Endothelial cell of umbilical vein (primary cell): ENCODE measurements around the gene ATP11C. TPM values are rescaled to one million over a fixed set of nuclear protein-coding genes. Genes with fewer than 3 reads are reported as not detected.
A peak's percentile ranks its signal among the peaks of the same experiment; 100 is the strongest.

Experiments used
- BruUV-seq: library from RNA; stranded (reverse); fragments of 400-500 nt; replicated peaks from 2 replicates; lab custom pipeline; 2021; lab: Mats Ljungman, UMichigan
- CTCF ChIA-PET: fragments of 300-600, 350-600 bp; sonication (Branson Sonifier 250); formaldehyde crosslinking; loops from one replicate; lab custom pipeline; 2021; ENCODE audit warnings: antibody characterized with exemption, inconsistent platforms; lab: Charles Lee
- POLR2A ChIA-PET: fragments of 300-600, 350-600 bp; sonication (Branson Sonifier 250); formaldehyde crosslinking; loops from one replicate; lab custom pipeline; 2021; ENCODE audit warnings: antibody characterized with exemption, inconsistent platforms; lab: Charles Lee
- DNase-seq: peaks from one replicate; pipeline ENCODE4 v3.0.0-alpha.2; 2011; ENCODE audit warnings: low read depth, low spot score
- FAIRE-seq: peaks from 2 replicates; lab custom pipeline; 2011; peaks lifted over from hg19 to GRCh38; lab: Jason Lieb, UNC
- H2AFZ ChIP-seq: 2 replicates; pipeline ENCODE4 v1.6.0; 2012; ENCODE audit warnings: low read depth, low read length, control low read depth, inconsistent platforms
- H3K27ac ChIP-seq: 2 replicates; pipeline ENCODE4 v1.5.1; 2011; ENCODE audit warnings: low read depth, mild to moderate bottlenecking, control low read depth, low read length, moderate library complexity; ENCODE audit not compliant: insufficient read depth
- H3K27me3 ChIP-seq, 2 experiments: 2 replicates each; pipeline versions ENCODE4 v1.6.0 to v1.6.1; 2011; ENCODE audit warnings: low read length in 2 of 2, mixed read lengths in 1 of 2; ENCODE audit not compliant: control insufficient read depth in 2 of 2, insufficient read depth in 2 of 2
- H3K36me3 ChIP-seq, 2 experiments: 2 replicates in 1 of 2; 3 replicates in 1 of 2; pipeline ENCODE4 v1.5.1; 2011; ENCODE audit warnings: low read length in 2 of 2, mild to moderate bottlenecking in 1 of 2, moderate library complexity in 1 of 2; ENCODE audit not compliant: control insufficient read depth in 2 of 2, insufficient read depth in 2 of 2; ENCODE audit errors: extremely low read depth in 1 of 2
- H3K4me1 ChIP-seq: 3 replicates; pipeline ENCODE4 v1.5.1; 2011; ENCODE audit warnings: mild to moderate bottlenecking, low read length; ENCODE audit not compliant: control insufficient read depth, insufficient read depth; ENCODE audit errors: extremely low read depth
- H3K4me2 ChIP-seq: 2 replicates; pipeline ENCODE4 v1.6.1; 2011; ENCODE audit warnings: low read length, control low read depth, mixed read lengths; ENCODE audit not compliant: insufficient read depth
- H3K4me3 ChIP-seq, 3 experiments: fragments of 200-600 bp in 1 of 3; sonication (generic), shearing (Covaris generic) in 1 of 3; replicated peaks in 1 of 3; 2 replicates each; pipeline ENCODE4 v1.5.1; 2011 to 2016; ENCODE audit warnings: control low read depth in 3 of 3, low read length in 3 of 3, mild to moderate bottlenecking in 2 of 3, inconsistent platforms in 1 of 3, low read depth in 1 of 3, moderate library complexity in 1 of 3; ENCODE audit not compliant: insufficient read depth in 1 of 3
- H3K79me2 ChIP-seq: 2 replicates; pipeline ENCODE4 v1.6.0; 2012; ENCODE audit warnings: low read length, inconsistent platforms; ENCODE audit not compliant: control insufficient read depth, insufficient read depth
- H3K9ac ChIP-seq: replicated peaks from 2 replicates; pipeline ENCODE3; 2011; ENCODE audit warnings: low read length, control low read depth; ENCODE audit not compliant: insufficient read depth; ENCODE audit errors: extremely low read depth
- H3K9me1 ChIP-seq: replicated peaks from 3 replicates; pipeline ENCODE4 v1.6.0; 2011; ENCODE audit warnings: mild to moderate bottlenecking, low read length; ENCODE audit not compliant: control insufficient read depth, insufficient read depth; ENCODE audit errors: extremely low read depth
- H3K9me3 ChIP-seq: replicated peaks from 2 replicates; pipeline ENCODE4 v1.5.1; 2012; ENCODE audit warnings: low read length, inconsistent platforms; ENCODE audit not compliant: control insufficient read depth, insufficient read depth
- H4K20me1 ChIP-seq: replicated peaks from 2 replicates; pipeline ENCODE3; 2011; ENCODE audit warnings: mild to moderate bottlenecking, low read length; ENCODE audit not compliant: control insufficient read depth, insufficient read depth; ENCODE audit errors: extremely low read depth
- CTCF ChIP-seq, 2 donors: IDR thresholded peaks; 1 replicate in 1 of 2; 2 replicates in 1 of 2; pipeline ENCODE4 v1.5.1; 2011; ENCODE audit warnings: low read length in 2 of 2, mild to moderate bottlenecking in 2 of 2, moderate library complexity in 2 of 2, control low read depth in 1 of 2, inconsistent platforms in 1 of 2, low read depth in 1 of 2; ENCODE audit not compliant: insufficient read depth in 1 of 2; ENCODE audit errors: extremely low read depth in 1 of 2
- EZH2 ChIP-seq: IDR thresholded peaks from 2 replicates; pipeline ENCODE4 v1.6.1; 2012; ENCODE audit warnings: borderline replicate concordance, low read depth, mild to moderate bottlenecking, moderate library complexity, low read length, inconsistent platforms; ENCODE audit not compliant: severe bottlenecking
- FOS ChIP-seq: IDR thresholded peaks from 2 replicates; pipeline ENCODE4 v1.6.1; 2011; ENCODE audit warnings: mild to moderate bottlenecking, low read length, moderate library complexity, borderline replicate concordance; ENCODE audit not compliant: insufficient read depth
- GATA2 ChIP-seq: IDR thresholded peaks from 2 replicates; pipeline ENCODE4 v1.7.0; 2011; ENCODE audit warnings: low read depth, mild to moderate bottlenecking, moderate library complexity, mixed read lengths, low read length; ENCODE audit not compliant: insufficient read length, insufficient read depth
- JUN ChIP-seq: IDR thresholded peaks from 2 replicates; pipeline ENCODE4 v1.6.1; 2011; ENCODE audit warnings: borderline replicate concordance, low read depth; ENCODE audit not compliant: insufficient read length, insufficient read depth
- MAX ChIP-seq: IDR thresholded peaks from 2 replicates; pipeline ENCODE4 v1.6.1; 2011; ENCODE audit not compliant: insufficient read depth, insufficient read length
- MYC ChIP-seq: IDR thresholded peaks from one replicate; pipeline ENCODE4 v1.6.1; 2011; ENCODE audit warnings: mild to moderate bottlenecking, low read depth, low read length
- POLR2A ChIP-seq: IDR thresholded peaks from 2 replicates; pipeline ENCODE4 v1.6.1; 2012; ENCODE audit warnings: low read depth, mild to moderate bottlenecking, control low read depth, low read length
- POLR2AphosphoS5 ChIP-seq: IDR thresholded peaks from 2 replicates; pipeline ENCODE4 v1.6.1; 2012; ENCODE audit warnings: low read depth, mild to moderate bottlenecking, control low read depth, low read length, moderate library complexity; ENCODE audit not compliant: insufficient read depth
- dilution Hi-C: fragments of 300-500 bp; cut with MboI; formaldehyde crosslinking; loops from one replicate; pipeline ENCODE4 v1.15.0; 2019; ENCODE audit warnings: low sequenced_read_pairs; ENCODE audit not compliant: extremely low pct_ligation_motif_present
- intact Hi-C: fragments of 100-400 bp; cut with micrococcal nuclease; formaldehyde crosslinking; loops from one replicate; pipeline ENCODE4 v1.10.0; 2022
- polyA plus RNA-seq, 4 experiments: library from polyadenylated mRNA; depleted of rRNA in 3 of 4; stranded (reverse) in 3 of 4; unstranded in 1 of 4; fragments of >200 nt; gene quantifications; 2 replicates each; pipeline versions ENCODE4 v1.2.1 to v1.2.3, GENCODE V29; 2011 to 2012; ENCODE audit warnings: missing spikeins in 1 of 4
- total RNA-seq: library from RNA; stranded (reverse); gene quantifications from 2 replicates; pipeline ENCODE4 v1.2.3, GENCODE V29; 2021

Gene ATP11C
- total and polyA plus RNA-seq, 2 donors (not counting 3 experiments of a cell fraction or from before 2014, with no cell fraction given): 9.1 to 31.8 TPM

- DNase-seq (no peak), FAIRE-seq (peak; percentile 89)
- H3K9ac ChIP-seq: no peak overlapping the region
- CTCF ChIA-PET: no interaction called here
- no TSS peak for BruUV-seq
- no peaks in the 10 kb centered on the region for H3K36me3 ChIP-seq
- H3K9me3 ChIP-seq: no peaks in the 10 kb centered on the region
- dilution Hi-C loops: no loop called here
- no peaks in the 10 kb centered on the region for H3K9me1 ChIP-seq
- peaks cover 36% of the 10 kb centered on the region for H3K79me2 ChIP-seq
- H2AFZ ChIP-seq: no peak overlapping the region
- no peaks in the 10 kb centered on the region for H4K20me1 ChIP-seq
- POLR2A ChIA-PET: no interaction called here
- H3K4me3 ChIP-seq: no peak overlapping the region
- peaks cover 52% of the 10 kb centered on the region for H3K4me1 ChIP-seq
- intact Hi-C loops: no loop called here
- H3K27ac ChIP-seq: no peak overlapping the region
- H3K27me3 ChIP-seq: no peaks in the 10 kb centered on the region
- H3K4me2 ChIP-seq: no peak overlapping the region
- TF ChIP-seq EZH2 (no peak), POLR2AphosphoS5 (no peak), MAX (no peak), FOS (no peak)
These were observed 55.0 kb downstream of the ATP11C start for GRCh38 chrX:139877710-139878414.

- Histone ChIP-seq H3K36me3 (no peaks in the 10 kb centered on the region), H3K9me1 (no peaks in the 10 kb centered on the region), H3K4me1 (peaks cover 34% of the 10 kb centered on the region), H3K4me3 (no peak overlapping the region), H3K9ac (peak overlapping the region; percentile 16), H3K4me2 (peak overlapping the region; percentile 31), H3K9me3 (no peaks in the 10 kb centered on the region), H3K27ac (peak overlapping the region; percentile 51), H3K79me2 (peaks cover 34% of the 10 kb centered on the region), H4K20me1 (no peaks in the 10 kb centered on the region), H2AFZ (no peak overlapping the region), H3K27me3 (no peaks in the 10 kb centered on the region)
- FAIRE-seq (peak; percentile 85), DNase-seq (peak; percentile 74)
- ChIA-PET CTCF (interaction anchor here (1.4 to 2.1 kb wide), 3 partner anchors 13 to 50 kb away, joined by 3 to 8 read pairs (median 5); no protein-coding TSS in a partner anchor), POLR2A (interaction anchor here (0.7 kb wide), 1 partner anchor 163 kb away, joined by 9 read pairs; no protein-coding TSS in a partner anchor)
- TF ChIP-seq MAX (no peak), JUN (no peak), POLR2A (no peak), CTCF (IDR thresholded peaks at IDR 0.05; ENCODE audit: extremely low read depth in 1 of 2, insufficient read depth in 1 of 2, low read depth in 1 of 2, low read length in 2 of 2) (no peak), FOS (no peak), EZH2 (no peak), GATA2 (no peak), POLR2AphosphoS5 (no peak), MYC (no peak)
- dilution Hi-C loops (no loop called here), intact Hi-C loops (no loop called here)
- no TSS peak for BruUV-seq
These were observed 57.0 kb downstream of the ATP11C start for GRCh38 chrX:139875841-139876240.
